HG02884 (cell line): ENCODE measurements around the gene MRFAP1.
"Not testable (repeated sequence)": the region's sequence is repeated elsewhere in the genome, so short reads cannot be mapped to it uniquely, and the experiment has no call there.

ENCODE experiments used
- ATAC-seq: cut with Tn5 transposase; IDR thresholded peaks from one replicate; pipeline ENCODE4 v1.9.1; 2021; ENCODE audit warnings: mild to moderate bottlenecking, moderate library complexity; ENCODE audit not compliant: unreplicated experiment

Gene MRFAP1

GRCh38 chr4:6663596-6664393 lies 23.3 kb downstream of the MRFAP1 start:
- no peak for ATAC-seq

- no peak for ATAC-seq
Measured at GRCh38 chr4:6665320-6665654, 24.8 kb downstream of the MRFAP1 start.

- no peak for ATAC-seq
Measured at GRCh38 chr4:6668391-6668790, 27.9 kb downstream of the MRFAP1 start.

GRCh38 chr4:6671648-6672047 lies 31.2 kb downstream of the MRFAP1 start:
- no peak for ATAC-seq

- ATAC-seq = no peak
Measured at GRCh38 chr4:6672131-6672530, 31.6 kb downstream of the MRFAP1 start.

GRCh38 chr4:6672541-6673190 lies 32.2 kb downstream of the MRFAP1 start:
- not testable (repeated sequence) for ATAC-seq

DNA sequence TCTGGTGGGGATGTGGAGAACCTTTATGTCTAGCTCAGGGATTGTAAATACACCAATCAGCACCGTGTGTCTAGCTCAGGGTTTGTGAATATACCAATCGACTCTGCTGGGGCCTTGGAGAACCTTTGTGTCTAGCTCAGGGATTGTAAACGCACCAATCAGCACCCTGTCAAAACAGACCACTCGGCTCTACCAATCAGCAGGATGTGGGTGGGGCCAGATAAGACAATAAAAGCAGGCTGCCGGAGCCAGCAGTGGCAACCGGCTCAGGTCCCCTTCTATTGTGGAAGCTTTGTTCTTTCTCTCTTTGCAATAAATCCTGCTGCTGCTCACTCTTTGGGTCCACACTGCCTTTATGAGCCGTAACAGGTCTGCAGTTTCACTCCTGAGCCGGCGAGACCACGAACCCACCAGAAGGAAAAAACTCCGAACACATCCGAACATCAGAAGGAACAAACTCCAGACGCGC lies 32.7 kb downstream of the MRFAP1 start:
- not testable (repeated sequence) for ATAC-seq

GRCh38 chr4:6673660-6674499 lies 33.4 kb downstream of the MRFAP1 start:
- peak; percentile 63 for ATAC-seq

GRCh38 chr4:6674500-6675149 lies 34.1 kb downstream of the MRFAP1 start:
- ATAC-seq = peak; percentile 44

DNA sequence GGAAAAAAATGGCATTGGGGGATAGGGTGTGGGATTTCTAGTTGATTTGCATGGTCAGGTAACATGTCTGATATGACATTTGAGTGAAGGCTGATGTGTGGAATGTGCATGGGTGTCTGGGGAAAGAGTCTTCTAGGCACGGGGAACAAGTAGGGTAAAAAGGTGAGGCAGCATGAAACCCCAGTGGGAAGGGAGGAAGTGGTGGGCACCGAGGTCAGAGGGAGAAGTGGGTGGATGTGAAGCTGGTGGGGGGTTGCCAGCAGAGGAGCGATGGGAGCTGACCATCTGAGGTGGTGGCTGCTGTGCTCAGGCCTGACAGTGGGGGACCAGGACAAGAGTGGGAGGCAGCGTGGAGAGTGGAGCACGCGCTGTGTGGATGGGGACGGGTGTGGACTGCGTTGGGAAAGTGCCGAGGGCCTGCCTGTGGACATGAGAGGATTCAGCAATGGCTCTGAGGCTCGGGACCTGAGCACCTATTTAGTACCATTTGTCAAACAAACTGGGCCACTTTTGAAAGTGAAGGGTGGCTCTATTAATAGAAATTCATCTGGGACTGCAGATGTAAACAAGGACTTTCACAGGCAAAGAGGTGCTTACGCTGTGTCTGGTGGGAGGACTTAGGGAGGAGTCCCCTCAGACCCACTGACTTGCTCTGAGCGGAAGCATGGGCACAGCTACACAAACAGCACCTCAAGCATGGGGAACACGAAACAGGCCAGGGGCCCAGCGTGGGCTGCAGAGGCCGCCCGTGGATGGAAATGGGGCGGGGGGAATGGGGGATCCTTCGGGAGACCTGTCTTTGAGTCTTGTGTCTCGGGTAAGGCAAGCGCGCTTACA lies 36.5 kb downstream of the MRFAP1 start:
- ATAC-seq = no peak

DNA sequence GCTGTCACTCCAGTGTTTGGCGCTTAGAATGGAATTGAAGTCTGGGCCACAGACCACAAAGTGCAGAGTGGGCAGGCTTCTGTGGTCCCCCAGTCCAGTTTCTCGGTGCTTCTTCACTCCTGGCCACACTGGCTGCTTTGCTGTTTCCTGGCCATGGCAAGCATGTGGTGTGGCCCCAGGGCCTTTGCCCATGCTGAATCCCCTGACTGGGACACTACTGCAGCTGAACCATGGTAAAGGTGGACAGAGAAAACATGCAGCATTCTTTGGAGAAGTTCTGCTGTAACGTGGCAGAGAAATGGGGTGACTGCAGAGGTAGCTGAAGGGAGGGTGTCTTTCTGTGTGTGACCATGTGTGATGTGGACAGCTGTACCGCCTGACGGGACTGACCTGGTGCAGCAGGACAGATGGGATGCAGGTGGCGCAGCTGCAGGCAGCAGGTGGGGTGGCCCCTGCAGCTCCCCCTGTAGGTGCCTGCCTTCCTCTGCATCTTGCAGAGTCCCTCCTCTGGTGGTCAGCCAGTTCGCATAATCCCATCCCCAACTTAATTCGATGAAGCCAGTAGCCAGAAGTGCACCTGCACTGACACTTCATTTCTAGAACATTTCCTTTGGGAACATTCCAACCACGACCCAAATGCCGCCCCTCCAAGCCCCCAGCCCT lies 40.0 kb downstream of the MRFAP1 start:
- no peak for ATAC-seq

- ATAC-seq = no peak
Measured at GRCh38 chr4:6681191-6681590, 40.7 kb downstream of the MRFAP1 start.

- ATAC-seq = no peak
Measured at GRCh38 chr4:6682862-6683590, 42.5 kb downstream of the MRFAP1 start.

- ATAC-seq = no peak
Measured at GRCh38 chr4:6684656-6685055, 44.2 kb downstream of the MRFAP1 start.

DNA sequence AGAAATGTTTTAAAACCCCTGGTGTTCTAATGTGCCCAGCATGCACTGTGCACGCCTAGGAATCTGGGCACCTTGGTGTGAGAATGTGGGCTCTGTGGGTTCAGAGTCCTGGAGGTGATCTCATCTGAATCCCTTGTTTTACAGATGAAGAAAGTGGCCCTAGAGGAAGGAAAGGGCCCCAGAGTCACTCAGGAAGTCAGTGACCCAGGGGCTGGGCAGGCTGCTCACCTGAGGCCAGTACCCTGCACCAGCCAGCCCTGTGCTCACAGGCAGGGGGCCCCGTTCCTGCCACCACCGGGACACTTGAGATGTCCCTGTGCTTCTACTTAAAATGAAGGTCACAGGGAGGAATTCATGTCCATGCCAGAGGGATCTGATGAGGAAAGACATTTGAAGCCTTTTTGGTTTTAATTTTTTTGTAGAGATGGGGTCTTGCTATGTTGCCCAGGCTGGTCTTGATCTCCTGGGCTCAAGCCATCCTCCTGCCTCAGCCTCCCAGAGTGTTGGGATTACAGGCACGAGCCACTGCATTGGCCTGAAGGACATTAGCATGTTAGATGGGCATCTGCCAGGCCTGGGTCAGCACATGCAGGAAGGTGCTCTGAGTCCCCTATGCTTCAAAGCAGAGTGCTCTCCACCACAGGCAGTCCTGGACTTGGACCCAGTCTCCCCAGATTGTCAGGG lies 45.8 kb downstream of the MRFAP1 start:
- no peak for ATAC-seq

GRCh38 chr4:6687947-6688878 lies 47.7 kb downstream of the MRFAP1 start:
- no peak for ATAC-seq

- peak; percentile 94 for ATAC-seq
Measured at GRCh38 chr4:6688879-6689505, 48.5 kb downstream of the MRFAP1 start.
